Panc1 (cell line): ENCODE data around the gene ZNF785.

Source experiments
- TCF7L2 ChIP-seq: IDR thresholded peaks from 2 replicates; pipeline ENCODE4 v1.6.1; 2011; ENCODE audit warnings: mild to moderate bottlenecking, low read depth, low read length, inconsistent platforms
- TF ChIP-seq, protein P1 (sequence below): fragments of 450-650 bp; IDR thresholded peaks from 2 replicates; pipeline ENCODE4 v1.5.1; 2017; ENCODE audit warnings: mild to moderate bottlenecking
- TF ChIP-seq, protein P2 (sequence below), 2 experiments: IDR thresholded peaks; 2 replicates each; pipeline ENCODE4 v1.6.1; 2011 to 2012; ENCODE audit warnings: low read depth in 2 of 2, control low read depth in 1 of 2, low read length in 1 of 2, mild to moderate bottlenecking in 1 of 2, moderate library complexity in 1 of 2; ENCODE audit not compliant: insufficient read depth in 1 of 2

DNA sequence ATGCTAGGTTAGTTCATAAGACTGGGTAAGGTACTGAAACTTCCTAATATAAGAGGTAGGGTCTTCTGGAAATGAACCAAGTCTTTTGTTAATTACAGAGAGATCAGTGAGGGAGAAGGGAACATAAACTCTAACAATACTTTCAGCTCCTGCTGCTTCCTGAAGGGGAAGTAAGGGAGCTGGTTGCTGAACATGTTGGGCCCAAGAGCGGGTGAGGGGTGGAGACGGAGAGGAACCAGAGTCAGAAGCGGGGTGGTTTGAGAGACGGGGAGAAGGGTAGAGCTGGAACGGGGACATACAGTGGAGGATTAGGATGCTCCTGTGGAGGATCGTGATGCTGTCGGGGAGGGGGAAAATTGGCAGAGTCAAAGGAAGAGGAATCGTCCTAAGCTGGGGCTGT is 39.4 kb downstream of the ZNF785 start:
- TF ChIP-seq, protein P1, sequence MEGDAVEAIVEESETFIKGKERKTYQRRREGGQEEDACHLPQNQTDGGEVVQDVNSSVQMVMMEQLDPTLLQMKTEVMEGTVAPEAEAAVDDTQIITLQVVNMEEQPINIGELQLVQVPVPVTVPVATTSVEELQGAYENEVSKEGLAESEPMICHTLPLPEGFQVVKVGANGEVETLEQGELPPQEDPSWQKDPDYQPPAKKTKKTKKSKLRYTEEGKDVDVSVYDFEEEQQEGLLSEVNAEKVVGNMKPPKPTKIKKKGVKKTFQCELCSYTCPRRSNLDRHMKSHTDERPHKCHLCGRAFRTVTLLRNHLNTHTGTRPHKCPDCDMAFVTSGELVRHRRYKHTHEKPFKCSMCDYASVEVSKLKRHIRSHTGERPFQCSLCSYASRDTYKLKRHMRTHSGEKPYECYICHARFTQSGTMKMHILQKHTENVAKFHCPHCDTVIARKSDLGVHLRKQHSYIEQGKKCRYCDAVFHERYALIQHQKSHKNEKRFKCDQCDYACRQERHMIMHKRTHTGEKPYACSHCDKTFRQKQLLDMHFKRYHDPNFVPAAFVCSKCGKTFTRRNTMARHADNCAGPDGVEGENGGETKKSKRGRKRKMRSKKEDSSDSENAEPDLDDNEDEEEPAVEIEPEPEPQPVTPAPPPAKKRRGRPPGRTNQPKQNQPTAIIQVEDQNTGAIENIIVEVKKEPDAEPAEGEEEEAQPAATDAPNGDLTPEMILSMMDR, result no peak
- TF ChIP-seq, protein P2, sequence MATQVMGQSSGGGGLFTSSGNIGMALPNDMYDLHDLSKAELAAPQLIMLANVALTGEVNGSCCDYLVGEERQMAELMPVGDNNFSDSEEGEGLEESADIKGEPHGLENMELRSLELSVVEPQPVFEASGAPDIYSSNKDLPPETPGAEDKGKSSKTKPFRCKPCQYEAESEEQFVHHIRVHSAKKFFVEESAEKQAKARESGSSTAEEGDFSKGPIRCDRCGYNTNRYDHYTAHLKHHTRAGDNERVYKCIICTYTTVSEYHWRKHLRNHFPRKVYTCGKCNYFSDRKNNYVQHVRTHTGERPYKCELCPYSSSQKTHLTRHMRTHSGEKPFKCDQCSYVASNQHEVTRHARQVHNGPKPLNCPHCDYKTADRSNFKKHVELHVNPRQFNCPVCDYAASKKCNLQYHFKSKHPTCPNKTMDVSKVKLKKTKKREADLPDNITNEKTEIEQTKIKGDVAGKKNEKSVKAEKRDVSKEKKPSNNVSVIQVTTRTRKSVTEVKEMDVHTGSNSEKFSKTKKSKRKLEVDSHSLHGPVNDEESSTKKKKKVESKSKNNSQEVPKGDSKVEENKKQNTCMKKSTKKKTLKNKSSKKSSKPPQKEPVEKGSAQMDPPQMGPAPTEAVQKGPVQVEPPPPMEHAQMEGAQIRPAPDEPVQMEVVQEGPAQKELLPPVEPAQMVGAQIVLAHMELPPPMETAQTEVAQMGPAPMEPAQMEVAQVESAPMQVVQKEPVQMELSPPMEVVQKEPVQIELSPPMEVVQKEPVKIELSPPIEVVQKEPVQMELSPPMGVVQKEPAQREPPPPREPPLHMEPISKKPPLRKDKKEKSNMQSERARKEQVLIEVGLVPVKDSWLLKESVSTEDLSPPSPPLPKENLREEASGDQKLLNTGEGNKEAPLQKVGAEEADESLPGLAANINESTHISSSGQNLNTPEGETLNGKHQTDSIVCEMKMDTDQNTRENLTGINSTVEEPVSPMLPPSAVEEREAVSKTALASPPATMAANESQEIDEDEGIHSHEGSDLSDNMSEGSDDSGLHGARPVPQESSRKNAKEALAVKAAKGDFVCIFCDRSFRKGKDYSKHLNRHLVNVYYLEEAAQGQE (IDR thresholded peaks at IDR 0.05; ENCODE audit: insufficient read depth in 1 of 2, low read depth in 2 of 2, low read length in 1 of 2), result no peak
- no peak for TF ChIP-seq TCF7L2
